Uterus (tissue), 2 donors: Measurements from ENCODE around the gene SNRNP35.

ENCODE experiments used
- CTCF ChIP-seq, 4 experiments: fragments of 200-600 bp in 2 of 4; fragments of 450-650 bp in 2 of 4; sonication (generic) in 2 of 4; IDR thresholded peaks; one replicate each; pipeline ENCODE4 v1.5.1; 2016 to 2019; ENCODE audit warnings: antibody characterized with exemption in 4 of 4, mild to moderate bottlenecking in 2 of 4, moderate library complexity in 1 of 4
- POLR2A ChIP-seq, 2 donors: fragments of 450-650 bp; IDR thresholded peaks; one replicate each; pipeline ENCODE4 v1.6.1; 2016; ENCODE audit warnings: antibody characterized with exemption in 2 of 2, mild to moderate bottlenecking in 1 of 2, moderate library complexity in 1 of 2

GRCh38 chr12:123513805-123514204 is 55.9 kb downstream of the SNRNP35 start:
- TF ChIP-seq CTCF (IDR thresholded peaks at IDR 0.05) = no peak
- TF ChIP-seq POLR2A (IDR thresholded peaks at IDR 0.05) = no peak
